WERI-Rb-1 (cell line): ENCODE data around the gene TFB1M.
"Not testable (repeated sequence)": the region's sequence is repeated elsewhere in the genome, so short reads cannot be mapped to it uniquely, and the experiment has no call there.

Experiments
- DNase-seq: peaks from one replicate; pipeline ENCODE4 v3.0.0-alpha.2; 2020
- H3K27ac ChIP-seq: fragments of 250-450 bp; sonication (Bioruptor Pico); 2 replicates; pipeline ENCODE4 v1.5.1; 2020; ENCODE audit warnings: mild to moderate bottlenecking, moderate library complexity
- H3K27me3 ChIP-seq: fragments of 250-450 bp; sonication (Bioruptor Pico); 2 replicates; pipeline ENCODE4 v1.5.1; 2021; ENCODE audit warnings: mild to moderate bottlenecking, low read depth, moderate library complexity; ENCODE audit not compliant: insufficient read depth, severe bottlenecking
- H3K36me3 ChIP-seq: fragments of 250-450 bp; sonication (Bioruptor Pico); 2 replicates; pipeline ENCODE4 v1.5.1; 2020; ENCODE audit warnings: mild to moderate bottlenecking, moderate library complexity
- H3K4me3 ChIP-seq: 2 replicates; pipeline ENCODE4 v1.5.1; 2011; ENCODE audit warnings: low read depth, mild to moderate bottlenecking, control low read depth, low read length
- H3K9me3 ChIP-seq: fragments of 250-450 bp; sonication (Bioruptor Pico); 2 replicates; pipeline ENCODE4 v1.5.1; 2021; ENCODE audit warnings: mild to moderate bottlenecking, moderate library complexity; ENCODE audit not compliant: severe bottlenecking
- CTCF ChIP-seq: IDR thresholded peaks from 2 replicates; pipeline ENCODE4 v1.5.1; 2011; ENCODE audit warnings: low read depth, mild to moderate bottlenecking, control low read depth, inconsistent platforms, low read length

Gene TFB1M

GRCh38 chr6:155344341-155345006 is 30.2 kb upstream of the TFB1M start:
- TF ChIP-seq CTCF, result no peak
- Histone ChIP-seq H3K9me3 (no peaks in the 10 kb centered on the region), H3K27ac (no peak overlapping the region), H3K36me3 (no peaks in the 10 kb centered on the region), H3K27me3 (no peaks in the 10 kb centered on the region), H3K4me3 (no peak overlapping the region)
- DNase-seq, result no peak

- H3K27me3 ChIP-seq, result no peaks in the 10 kb centered on the region
- no peaks in the 10 kb centered on the region for H3K9me3 ChIP-seq
- H3K36me3 ChIP-seq, result no peaks in the 10 kb centered on the region
- H3K4me3 ChIP-seq, result no peak overlapping the region
- no peak for TF ChIP-seq CTCF
- no peak overlapping the region for H3K27ac ChIP-seq
- no peak for DNase-seq
These were observed 27.0 kb upstream of the TFB1M start for GRCh38 chr6:155341130-155341828.

GRCh38 chr6:155340464-155341129 is 26.3 kb upstream of the TFB1M start:
- no peak for DNase-seq
- Histone ChIP-seq H3K27ac (no peak overlapping the region), H3K4me3 (no peak overlapping the region), H3K9me3 (no peaks in the 10 kb centered on the region), H3K27me3 (no peaks in the 10 kb centered on the region), H3K36me3 (no peaks in the 10 kb centered on the region)
- peak; percentile 63 for TF ChIP-seq CTCF

GRCh38 chr6:155339929-155340328 is 25.6 kb upstream of the TFB1M start:
- not testable (repeated sequence) for H3K9me3 ChIP-seq, H3K4me3 ChIP-seq, H3K27ac ChIP-seq, H3K27me3 ChIP-seq, H3K36me3 ChIP-seq, DNase-seq

- H3K27me3 ChIP-seq, DNase-seq, H3K36me3 ChIP-seq, H3K9me3 ChIP-seq, H3K4me3 ChIP-seq, H3K27ac ChIP-seq: not testable (repeated sequence)
These were observed 24.0 kb upstream of the TFB1M start for GRCh38 chr6:155338237-155338636.

GRCh38 chr6:155335265-155335664 is 21.0 kb upstream of the TFB1M start:
- Histone ChIP-seq H3K9me3 (peaks cover 4% of the 10 kb centered on the region), H3K4me3 (no peak overlapping the region), H3K27me3 (no peaks in the 10 kb centered on the region), H3K27ac (no peak overlapping the region), H3K36me3 (no peaks in the 10 kb centered on the region)
- TF ChIP-seq CTCF, result no peak
- no peak for DNase-seq

- not testable (repeated sequence) for H3K9me3 ChIP-seq, H3K4me3 ChIP-seq, H3K27ac ChIP-seq, H3K27me3 ChIP-seq, H3K36me3 ChIP-seq, DNase-seq
These were observed 19.8 kb upstream of the TFB1M start for GRCh38 chr6:155334073-155334472.
